DMS 273 (cell line): ENCODE data around the gene DST.

Source experiments
- DNase-seq: peaks from one replicate; lab custom pipeline; 2025; ENCODE audit not compliant: unreplicated experiment; lab: John Stamatoyannopoulos, UW

Gene DST

DNA sequence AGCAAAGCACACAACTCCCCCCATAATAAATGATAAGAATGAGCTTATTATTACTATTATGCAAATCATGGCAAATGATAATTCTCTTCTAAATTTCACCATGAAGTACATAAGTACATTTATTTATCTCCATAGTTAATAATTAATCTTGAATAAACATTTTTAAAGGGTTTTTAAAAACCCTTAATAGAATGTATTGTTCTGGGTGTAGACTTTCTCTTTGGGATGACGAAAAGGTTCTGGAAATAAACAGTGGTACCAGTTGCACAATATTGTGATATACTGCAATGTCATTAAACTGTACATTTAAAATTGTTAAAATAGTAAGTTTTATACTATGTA, 18.0 kb downstream of the DST start:
- no peak for DNase-seq

- DNase-seq, result no peak
These were observed 18.5 kb downstream of the DST start for GRCh38 chr6:56624046-56624727.

- no peak for DNase-seq
These were observed 22.3 kb downstream of the DST start for GRCh38 chr6:56620229-56620868.

- DNase-seq, result peak; percentile 6
These were observed 24.6 kb downstream of the DST start for GRCh38 chr6:56618050-56618449.

DNA sequence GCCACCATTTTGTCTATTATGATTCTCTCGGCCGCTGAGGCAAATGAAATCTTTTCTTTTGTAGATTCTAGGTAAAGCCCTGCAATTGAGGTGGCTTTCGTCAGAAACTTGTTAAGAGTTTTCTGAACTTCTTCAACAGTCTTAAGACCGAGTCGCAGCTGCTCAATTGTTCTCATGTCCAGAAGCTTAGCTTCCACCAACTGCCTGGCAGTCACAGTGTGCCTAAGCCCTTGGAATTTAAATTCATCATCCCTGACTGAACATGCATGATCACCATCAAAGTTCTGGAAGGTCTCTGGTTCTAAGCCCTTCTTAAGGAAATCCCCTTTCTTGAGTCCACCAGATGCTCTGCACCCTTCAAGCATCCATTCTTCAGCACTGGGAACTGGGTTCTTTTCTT, 25.7 kb downstream of the DST start:
- no peak for DNase-seq

DNA sequence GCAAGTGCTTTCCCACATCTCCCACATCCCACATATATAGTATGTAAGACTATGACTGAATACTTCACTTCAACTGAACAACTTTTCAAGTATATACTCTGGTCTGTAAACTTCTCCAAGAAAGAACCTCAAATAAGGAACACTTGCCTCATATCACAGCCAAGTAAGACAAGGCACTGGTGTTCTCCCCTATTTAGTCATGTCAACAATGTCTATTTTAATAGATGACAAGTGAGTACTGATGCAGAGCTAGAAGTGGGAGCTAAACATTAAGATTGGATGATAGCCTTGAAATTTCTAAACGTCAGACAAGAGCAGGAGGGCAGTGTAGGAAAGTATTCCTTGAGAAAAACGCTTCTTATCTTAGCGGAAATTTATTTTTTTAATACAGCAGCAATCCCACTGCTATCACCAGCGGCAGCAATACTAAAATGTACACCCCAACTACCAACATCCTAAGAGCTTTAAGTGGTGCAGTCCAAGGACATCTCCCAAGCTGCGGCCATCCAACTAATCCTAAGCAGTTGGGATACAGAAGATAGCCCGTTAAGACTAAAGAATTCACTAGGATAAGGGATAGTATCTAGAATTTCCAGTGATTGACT, 29.3 kb downstream of the DST start:
- no peak for DNase-seq

- DNase-seq, result no peak
These were observed 34.4 kb downstream of the DST start for GRCh38 chr6:56608332-56608731.

- no peak for DNase-seq
These were observed 35.5 kb downstream of the DST start for GRCh38 chr6:56607111-56607752.

GRCh38 chr6:56605435-56605834, 37.3 kb downstream of the DST start:
- DNase-seq, result no peak

GRCh38 chr6:56604186-56604585, 38.5 kb downstream of the DST start:
- no peak for DNase-seq

DNA sequence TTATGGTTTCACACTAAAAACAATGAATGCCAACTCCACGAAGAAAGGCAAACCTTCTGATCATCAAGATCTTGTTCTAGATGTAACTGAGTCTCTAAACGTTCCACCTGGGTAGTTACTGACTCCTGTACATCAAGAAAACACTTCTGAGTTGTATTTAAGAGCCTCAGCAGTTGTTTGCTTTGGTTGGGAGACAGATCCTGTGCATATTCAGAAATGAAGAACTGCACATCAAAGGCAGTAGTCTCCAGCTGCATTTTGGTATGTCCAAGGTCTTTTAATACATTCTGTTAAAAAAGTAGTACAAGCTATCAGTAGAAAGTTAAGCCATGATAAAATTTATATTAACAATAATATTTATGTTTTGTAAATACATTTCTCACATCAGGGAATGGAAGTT, 41.3 kb downstream of the DST start:
- no peak for DNase-seq

DNA sequence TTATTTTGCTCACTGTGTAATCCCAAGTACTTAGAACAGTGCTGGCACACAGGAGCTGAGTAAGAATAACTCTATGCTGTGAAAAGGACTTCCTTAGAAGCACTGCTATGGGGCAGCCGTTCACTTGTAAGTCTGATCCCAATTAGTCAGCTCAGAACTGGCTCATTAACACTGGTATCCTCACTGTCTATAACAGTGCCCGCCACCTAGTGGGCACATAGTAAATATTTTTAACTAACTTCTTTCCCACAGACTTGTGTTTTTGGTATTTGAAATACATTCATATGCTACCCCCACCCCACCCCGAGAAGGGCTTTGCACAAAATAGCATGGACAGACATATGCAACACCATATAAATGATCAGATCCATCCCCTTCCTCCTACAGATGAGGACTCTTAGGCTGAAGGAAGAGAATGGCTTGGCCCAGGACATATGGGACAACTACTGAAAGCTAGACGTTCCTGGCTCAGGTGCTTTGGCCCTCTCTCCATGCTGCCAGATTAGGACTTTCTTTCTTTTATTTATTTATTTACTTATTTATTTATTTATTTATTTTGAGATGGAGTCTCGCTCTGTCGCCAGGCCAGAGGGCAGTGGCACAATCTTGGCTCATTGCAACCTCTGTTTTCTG, 47.1 kb downstream of the DST start:
- peak; percentile 64 for DNase-seq

DNA sequence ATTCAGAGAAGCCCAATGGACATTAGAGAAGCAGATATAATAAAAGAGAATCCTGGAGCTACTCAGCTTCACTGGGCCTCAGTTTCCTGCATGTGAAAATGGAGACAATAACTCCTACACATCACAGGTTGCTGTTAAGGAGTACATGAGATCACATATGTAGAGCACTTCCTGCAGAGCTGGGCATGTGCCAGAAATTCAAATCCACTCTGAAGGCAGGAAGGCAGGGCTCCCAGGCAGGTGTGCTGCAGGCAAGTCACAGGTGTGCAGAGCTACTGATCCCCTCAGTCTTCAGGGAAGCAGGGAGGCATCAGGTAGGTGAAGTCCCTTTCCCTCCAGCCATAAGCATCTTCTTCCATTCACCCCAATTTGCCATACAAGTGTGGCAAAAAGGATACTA, 48.0 kb downstream of the DST start:
- DNase-seq, result no peak

DNA sequence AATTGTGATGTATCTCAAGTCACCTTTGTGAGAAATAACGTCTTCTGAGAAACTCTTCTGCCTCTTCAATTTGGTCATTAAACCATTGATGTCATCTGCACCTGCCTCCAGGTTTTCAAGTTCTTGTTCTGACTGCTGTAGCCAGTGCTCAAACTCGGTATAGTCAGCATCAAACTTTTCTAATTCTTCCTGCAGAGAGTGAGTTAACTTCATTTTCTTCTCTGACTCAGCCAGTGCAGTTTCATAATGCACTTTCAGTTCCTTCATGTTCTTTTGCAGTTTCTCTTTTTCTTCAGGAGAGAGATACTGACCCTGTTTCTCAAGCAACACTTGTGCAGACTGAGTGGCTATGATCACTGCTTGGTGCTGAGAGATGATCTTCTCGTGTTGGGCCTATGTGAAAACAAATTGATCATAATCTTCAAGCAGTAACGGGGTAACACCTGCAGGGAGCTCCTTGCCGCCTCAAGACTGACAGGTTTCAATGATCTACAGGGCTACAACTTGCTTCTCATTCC, 48.8 kb downstream of the DST start:
- DNase-seq, result no peak

- no peak for DNase-seq
These were observed 60.5 kb downstream of the DST start for GRCh38 chr6:56582236-56582635.

GRCh38 chr6:56581296-56581925, 61.3 kb downstream of the DST start:
- DNase-seq, result no peak

DNA sequence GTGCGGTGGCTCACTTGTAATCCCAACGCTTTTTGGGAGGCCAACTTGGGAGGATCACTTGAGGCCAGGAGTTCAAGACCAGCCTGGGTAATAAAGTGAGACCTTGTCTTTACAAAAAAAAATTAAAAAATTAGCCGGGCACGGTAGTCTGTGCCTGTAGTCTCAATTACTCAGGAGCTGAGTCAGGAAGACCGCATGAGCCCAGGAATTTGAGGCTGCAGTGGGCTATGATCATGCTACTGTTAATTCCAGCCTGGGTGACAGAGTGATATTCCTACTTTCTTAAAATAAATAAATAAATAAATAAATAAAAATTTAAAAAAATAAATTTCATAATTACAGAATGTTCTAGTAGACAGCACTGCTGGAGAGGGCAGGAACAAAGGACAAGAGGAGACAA, 62.4 kb downstream of the DST start:
- no peak for DNase-seq

GRCh38 chr6:56579155-56579851, 63.4 kb downstream of the DST start:
- DNase-seq, result no peak

DNA sequence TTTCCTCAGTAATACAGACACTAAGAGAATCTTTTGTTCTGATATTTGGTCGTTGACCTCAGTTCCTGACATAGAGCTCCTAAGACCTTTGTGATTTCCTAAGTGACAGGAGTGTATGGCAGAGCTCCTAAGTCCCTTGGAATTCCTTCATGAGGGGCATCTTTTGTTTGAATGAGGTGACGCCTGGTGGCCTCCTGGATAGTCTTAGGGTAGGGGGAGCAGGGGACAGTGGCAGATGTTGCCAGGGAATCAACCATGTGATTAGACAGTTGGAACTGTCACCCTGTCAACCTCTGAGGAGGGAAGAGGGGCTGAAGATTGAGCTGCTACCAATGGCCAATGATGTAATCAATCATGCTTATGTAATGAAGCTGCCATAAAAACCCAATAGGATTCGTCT, 67.0 kb downstream of the DST start:
- DNase-seq, result no peak

- no peak for DNase-seq
These were observed 68.4 kb downstream of the DST start for GRCh38 chr6:56574292-56574691.
